Embryonic facial prominence (tissue), 1 donor: ENCODE data around the gene PPP5C.
"Not testable (repeated sequence)": the region's sequence is repeated elsewhere in the genome, so short reads cannot be mapped to it uniquely, and the experiment has no call there.

Source experiments
- DNase-seq: peaks from one replicate; pipeline ENCODE4 v3.0.0-alpha.2; 2016; ENCODE audit errors: extremely low spot score

The PPP5C gene, protein sequence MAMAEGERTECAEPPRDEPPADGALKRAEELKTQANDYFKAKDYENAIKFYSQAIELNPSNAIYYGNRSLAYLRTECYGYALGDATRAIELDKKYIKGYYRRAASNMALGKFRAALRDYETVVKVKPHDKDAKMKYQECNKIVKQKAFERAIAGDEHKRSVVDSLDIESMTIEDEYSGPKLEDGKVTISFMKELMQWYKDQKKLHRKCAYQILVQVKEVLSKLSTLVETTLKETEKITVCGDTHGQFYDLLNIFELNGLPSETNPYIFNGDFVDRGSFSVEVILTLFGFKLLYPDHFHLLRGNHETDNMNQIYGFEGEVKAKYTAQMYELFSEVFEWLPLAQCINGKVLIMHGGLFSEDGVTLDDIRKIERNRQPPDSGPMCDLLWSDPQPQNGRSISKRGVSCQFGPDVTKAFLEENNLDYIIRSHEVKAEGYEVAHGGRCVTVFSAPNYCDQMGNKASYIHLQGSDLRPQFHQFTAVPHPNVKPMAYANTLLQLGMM

DNA sequence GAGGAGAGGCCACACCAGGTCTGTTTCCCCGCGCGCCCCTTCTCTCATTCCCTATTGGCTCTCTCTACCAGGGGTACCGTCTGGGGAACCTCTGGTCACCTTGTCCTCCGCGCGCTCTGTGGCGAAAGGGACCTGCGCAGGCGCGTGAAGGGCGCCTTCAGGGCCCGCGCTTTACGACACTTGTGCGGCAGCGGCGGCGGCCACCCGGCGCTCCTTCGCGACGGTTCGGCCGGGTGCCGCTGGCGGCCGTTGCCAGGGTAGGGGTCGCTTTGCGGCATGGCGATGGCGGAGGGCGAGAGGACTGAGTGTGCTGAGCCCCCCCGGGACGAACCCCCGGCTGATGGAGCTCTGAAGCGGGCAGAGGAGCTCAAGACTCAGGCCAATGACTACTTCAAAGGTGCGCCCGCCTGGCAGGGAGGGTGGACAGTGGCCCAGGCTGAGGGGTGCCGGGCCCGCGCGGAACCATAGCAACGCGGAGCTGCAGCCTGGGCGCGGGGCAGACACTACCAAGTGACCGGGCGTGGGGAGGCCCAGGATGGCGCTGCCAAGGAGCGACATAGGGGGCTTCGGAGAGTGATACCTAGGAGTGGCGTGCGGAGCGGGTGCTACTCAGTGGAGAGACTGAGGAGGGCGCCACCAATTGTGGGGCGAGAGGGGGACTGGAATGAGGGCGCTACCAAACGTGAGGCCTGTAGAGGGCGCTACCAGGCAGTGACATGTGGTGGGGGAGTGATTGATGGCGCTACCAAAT lies at the start of gene PPP5C:
Gene PPP5C, plus strand, starts transcription at position 267 of the 751 bp plus-strand sequence. Its CDS starts 10 bp downstream, at position 277.
- DNase-seq: peak; percentile 84

DNA sequence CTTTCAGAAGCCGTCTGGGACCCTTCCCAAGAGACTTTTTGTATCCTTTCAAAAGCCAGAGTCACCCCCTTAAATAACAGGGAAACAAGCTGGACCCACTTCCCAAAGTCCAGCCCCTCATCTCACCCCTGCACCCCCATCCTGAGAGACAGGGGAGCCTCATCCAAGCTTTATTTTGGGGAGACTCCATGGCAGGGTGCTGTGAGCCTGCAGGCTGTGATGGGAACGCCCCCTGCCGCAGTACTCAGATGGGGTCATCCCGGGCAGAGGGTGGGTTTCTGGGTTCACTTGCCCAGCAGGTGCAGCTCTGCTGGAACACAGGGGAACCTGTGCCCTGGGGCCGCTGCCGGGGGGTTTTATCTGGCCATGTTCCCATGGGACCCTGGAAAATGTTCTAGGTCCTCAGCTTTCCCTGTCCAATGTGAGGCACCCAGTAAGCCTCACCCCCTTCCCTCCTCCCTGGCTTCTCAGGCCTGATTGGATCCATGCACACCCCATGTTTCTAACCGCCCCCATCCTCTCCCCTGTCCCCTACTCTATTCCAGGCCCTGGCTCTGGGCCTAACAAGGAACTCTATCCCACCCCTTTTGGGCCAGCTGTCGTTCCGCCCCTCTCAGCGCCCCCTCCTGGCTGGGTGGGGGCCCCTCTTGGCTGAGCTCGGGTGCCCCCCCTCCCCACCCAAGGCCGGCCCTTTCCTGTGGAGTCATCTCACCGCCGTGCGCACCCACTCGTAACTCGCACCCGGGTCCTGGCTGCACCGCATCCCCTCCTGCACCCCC lies 49.0 kb upstream of the PPP5C start:
- DNase-seq: peak; percentile 61

DNA sequence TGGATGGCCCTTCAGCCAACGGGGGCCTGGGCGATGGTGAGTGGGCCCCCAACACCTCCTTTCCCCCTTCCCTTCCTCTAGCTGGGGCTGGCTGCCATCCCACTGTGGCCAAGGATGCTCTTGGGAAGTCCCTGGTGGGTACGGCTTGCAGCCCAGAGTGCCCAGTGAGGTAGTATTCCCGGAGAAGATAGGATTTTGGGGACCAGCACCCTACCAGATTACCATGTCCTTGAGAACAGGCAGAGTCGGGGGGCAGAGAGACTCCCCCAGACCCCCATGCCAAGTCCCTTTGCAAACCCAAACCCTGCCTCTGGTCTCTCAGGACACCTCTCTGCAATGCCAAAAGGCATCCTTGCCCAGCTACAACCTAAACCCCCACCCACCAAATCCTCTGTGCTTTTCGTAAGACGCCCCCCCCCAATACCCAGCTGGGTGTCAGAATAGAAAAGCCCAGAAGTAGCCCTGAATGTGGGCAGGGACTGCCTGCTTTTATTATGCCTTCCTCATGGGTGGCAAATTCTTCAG lies 48.3 kb upstream of the PPP5C start:
- DNase-seq: no peak

DNA sequence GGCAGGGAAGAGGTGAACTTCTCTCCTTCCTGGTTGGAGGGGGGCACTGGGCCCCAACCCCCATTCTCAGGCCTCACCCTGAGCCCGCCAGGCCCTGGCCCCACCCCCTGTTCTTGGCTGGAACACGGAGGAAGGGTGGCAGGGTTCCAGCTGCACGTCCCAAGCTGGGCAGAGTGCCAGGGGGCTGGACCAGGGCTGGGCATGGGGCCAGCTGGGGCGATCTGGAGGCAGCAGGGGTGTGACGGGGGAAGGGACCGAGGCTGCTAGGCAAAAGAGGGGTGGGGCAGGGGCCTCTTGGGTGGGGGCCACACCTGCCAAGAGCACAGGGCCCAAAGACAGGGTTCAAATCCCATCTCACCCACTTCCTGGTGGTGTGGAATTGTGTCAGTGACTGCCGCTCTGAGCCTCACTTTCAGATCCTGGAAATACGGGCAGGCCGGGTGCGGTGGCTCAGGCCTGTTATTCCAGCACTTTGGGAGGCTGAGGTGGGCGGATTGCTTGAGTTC lies 47.8 kb upstream of the PPP5C start:
- peak; percentile 87 for DNase-seq

DNA sequence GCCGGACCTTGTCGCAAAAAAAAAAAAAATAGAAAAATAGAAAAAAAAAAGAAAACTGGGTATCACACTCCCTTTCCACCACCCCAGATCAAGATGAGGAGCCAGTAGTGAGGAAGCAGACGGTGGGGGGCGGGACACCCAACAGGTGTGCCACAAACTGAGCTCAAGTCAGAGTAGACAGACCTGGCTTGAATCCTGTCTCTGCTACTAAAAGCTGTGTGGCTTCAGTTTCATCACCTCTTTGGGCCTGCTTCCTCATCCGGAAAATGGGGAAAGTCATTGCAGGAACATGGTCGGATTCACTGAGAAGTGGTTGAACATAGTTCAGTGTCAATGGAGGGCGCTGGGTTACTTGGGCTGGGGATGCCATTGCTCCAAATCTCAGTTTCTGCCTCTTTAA lies 47.2 kb upstream of the PPP5C start:
- no peak for DNase-seq

DNA sequence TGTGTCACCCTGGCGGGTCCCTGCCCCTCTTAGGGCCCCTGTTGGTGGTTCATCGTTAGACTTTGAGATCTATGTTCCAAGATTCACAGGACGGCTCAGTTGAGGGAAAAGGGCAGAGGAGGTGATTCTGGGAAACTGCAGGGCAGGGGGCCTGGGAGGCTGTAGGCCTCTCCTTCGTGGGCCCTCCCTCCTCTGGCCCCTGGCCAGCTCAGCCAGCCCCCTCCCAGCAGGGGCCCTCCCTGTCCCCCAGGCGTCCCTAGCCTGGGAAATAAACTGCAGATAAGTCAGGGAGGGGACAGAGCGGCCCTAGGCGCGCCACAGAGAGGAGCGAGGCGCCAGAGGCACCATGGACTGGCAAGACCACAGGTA lies 43.6 kb upstream of the PPP5C start:
- no peak for DNase-seq

DNA sequence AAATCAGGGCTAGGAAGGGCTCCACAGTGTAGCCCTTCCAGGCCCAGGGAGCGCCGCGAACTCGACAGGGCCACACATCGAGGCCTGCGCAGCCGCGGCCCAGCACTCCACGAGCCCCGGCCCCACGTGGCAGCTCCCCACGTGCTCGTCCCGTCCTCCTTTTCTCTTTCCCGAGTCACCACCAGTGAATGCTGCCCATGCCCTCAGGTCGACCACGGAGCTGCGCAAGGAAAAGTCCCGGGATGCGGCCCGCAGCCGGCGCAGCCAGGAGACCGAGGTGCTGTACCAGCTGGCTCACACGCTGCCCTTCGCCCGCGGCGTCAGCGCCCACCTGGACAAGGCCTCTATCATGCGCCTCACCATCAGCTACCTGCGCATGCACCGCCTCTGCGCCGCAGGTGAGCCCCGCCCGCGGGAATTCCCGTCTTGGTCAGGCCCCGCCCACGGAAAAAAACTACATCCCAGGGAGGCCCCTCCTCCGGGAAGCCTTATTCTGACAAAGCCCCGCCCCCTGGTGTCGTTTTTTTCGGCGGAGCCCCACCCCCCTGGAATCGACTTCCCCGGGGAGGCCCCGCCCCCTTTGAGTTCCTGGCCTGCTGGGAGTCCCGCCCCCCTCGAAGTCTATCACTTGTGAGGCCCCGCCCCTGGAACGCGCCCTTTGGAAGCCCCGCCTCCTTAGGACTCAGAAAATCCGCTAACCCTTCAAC lies 43.0 kb upstream of the PPP5C start:
- peak; percentile 22 for DNase-seq

DNA sequence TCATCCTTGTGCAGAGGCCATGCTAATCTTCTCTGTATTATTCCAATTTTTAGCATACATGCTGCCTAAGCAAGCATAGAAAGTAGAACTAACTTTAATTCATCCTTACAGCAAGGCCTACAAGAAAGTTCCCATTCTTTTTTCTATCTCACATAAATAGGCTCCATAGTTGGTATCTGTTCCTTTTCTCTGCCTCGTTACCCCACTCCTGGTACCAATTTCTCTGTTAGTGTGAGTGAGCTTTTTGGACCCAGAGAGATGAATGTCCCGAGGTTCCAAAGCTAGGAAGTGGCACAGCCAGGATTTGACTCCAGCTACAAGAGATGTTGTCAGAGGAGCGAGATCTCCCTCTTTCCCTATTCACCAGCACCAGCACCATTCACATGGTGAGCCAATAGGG lies 40.4 kb upstream of the PPP5C start:
- no peak for DNase-seq

DNA sequence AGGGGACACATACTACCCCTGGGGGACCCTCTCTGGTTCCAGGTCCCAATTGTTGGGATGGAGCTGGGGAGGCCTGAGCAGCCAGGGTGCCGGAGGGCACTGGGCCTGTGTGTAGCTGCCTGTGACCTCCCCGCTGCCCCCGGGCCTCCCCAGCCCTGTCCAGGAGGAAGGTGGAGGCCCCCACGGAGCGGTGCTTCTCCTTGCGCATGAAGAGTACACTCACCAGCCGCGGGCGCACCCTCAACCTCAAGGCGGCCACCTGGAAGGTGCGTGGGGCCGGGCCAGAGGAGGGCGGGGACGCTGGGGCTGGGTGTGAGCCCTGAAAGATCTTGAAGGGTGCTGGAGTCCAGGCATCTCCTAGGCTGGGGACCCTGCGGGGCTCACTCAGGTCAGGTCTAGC lies 38.4 kb upstream of the PPP5C start:
- DNase-seq: no peak

DNA sequence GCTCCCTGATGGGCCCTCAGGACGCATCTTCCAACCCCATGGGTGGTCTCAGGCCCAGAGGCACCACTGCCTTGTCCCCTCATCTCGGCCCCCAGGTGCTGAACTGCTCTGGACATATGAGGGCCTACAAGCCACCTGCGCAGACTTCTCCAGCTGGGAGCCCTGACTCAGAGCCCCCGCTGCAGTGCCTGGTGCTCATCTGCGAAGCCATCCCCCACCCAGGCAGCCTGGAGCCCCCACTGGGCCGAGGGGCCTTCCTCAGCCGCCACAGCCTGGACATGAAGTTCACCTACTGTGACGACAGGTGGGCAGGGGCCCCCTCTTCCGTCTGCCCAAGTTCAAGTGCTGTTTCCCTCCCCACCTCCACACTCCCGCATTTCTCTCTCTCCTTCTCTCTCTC lies 37.8 kb upstream of the PPP5C start:
- no peak for DNase-seq

DNA sequence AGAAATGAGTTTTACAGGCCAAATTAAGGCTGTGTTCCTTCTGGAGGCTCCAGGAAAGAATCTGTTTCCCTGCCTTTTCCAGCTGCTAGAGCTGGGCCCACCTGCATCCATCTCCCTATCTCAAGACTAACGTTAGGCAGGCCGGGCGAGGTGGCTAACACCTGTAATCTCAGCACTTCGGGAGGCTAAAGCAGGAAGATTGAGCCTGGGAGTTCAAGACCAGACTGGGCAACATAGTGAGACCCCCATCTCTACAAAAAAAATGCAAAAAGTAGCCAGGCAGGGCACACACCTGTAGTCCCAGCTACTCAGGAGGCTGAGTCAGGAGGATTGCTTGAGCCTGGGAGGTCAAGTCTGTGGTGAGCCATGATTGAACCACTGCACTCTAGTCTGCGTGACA lies 35.4 kb upstream of the PPP5C start:
- DNase-seq: no peak

DNA sequence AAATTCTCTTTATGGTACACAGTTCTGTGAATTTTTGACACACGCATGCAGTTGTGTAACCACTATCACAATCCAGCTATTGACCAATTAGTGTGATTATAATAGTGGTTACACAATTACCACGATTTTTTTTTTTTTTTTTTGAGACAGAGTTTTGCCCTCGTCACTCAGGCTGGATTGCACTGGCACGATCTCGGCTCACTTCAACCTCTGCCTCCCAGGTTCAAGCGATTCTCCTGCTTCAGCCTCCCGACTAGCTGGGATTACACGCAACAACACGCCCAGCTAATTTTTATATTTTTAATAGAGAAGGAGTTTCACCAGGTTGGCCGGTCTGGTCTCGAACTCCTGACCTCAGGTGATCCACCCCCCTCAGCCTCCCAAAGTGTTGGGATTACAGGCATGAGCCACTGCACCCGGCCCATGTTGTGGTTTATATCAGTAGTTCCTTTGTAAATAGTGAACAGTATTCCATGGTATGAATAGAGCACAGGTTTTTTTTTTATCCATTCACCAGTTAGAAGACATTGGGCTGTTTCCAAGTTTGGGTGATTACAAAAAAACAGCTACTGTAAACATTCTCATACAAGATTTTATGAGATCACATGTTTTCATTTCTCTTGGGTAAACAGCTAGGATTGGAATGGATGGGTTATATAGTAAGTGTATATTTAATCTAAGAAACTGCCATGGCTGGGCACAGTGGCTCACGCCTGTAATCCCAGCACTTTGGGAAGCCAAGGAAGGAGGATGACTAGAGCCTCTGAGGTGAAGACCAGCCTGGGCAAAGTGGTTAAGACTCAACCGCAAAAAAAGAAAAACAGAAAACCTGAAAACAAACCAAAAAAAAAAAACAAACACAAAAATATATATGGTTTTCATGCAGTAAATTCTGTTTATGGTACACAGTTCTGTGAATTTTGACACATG lies 33.1 kb upstream of the PPP5C start:
- DNase-seq: not testable (repeated sequence)

DNA sequence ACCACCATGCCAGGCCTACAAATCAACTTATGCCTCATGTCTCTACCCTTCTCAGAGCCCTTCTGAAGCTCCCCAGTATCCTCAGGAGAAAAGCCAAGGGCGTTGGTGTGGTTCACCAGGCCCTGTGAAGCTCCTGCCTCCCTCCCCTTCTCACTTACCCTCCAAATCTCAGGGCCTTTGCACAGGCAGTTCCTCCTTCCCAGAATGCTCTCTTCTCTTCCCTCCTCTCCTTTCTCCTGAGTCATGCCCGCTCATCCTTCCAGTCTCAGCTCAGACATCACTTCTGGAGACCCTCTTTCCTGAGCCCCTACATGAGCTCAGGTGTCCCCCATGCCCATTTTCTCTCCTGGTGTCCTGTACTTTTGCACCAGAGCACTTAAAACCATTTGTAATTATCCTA lies 29.5 kb upstream of the PPP5C start:
- no peak for DNase-seq

DNA sequence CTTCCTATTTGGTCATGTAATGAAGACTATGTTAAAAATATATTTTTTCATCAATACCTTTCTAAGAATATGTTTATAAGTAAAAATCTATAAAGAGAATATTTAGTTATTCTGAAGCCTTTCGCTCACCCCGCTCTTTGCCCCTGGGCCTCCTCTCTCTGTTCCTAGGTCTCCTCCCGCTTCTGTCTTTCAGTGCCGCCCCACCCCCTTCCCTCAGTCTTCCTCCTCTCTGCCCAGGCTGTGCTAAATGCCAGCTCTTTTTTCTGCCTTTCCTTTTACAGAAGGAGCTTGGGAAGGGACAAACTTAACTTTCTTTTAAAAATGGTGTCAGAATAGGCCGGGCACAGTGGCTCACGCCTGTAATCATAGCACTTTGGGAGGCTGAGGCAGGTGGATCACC lies 27.3 kb upstream of the PPP5C start:
- DNase-seq: no peak

DNA sequence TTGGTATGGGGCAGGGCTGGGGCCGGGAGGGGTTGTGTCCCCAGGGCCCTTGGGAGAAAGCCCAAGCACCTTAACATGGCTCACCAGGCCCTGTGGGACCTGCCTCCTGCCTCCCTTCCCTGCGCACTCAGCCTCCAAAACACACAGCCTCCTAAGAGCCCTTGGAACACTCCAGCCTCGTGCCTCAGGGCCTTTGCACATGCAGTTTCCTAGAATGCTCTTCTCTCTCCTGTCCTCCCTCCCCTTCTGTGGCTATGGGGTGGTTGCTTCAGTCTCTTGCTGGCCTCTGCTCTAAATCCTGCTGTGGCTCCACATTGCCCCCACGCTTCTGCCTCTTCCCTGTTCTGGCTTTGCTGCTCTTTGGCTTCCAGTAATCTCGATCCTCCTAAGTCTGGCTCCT lies 26.3 kb upstream of the PPP5C start:
- DNase-seq: no peak

DNA sequence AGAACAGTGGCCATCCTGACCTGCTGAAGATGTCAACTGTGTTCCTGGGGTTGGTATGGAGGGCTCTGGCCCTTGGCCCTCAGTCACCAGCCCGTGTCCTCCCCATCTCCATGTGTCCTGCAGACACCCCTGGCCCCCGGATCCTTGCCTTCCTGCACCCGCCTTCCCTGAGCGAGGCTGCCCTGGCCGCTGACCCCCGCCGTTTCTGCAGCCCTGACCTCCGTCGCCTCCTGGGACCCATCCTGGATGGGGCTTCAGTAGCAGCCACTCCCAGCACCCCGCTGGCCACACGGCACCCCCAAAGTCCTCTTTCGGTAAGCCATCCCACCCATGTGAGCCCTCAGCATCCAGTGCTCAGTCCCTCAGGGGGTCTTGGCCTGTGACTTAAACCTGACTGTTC lies 25.2 kb upstream of the PPP5C start:
- DNase-seq: no peak

DNA sequence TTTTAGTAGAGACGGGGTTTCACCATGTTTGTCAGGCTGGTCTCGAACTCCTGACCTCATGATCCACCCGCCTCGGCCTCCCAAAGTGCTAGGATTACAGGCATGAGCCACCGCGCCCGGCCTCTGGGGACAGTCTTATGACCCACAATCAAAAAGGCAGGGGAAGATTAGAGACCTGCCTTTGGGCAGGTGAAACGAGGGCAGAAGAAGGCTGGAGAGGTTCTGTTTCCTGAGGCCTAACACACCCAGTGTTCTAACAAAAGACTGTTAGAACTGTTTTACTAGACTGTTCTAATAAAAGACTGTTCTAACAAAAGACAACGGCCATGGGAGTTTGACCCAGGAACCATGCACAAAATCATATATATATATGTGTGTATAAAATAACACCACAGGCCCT lies 23.7 kb upstream of the PPP5C start:
- DNase-seq: not testable (repeated sequence)

DNA sequence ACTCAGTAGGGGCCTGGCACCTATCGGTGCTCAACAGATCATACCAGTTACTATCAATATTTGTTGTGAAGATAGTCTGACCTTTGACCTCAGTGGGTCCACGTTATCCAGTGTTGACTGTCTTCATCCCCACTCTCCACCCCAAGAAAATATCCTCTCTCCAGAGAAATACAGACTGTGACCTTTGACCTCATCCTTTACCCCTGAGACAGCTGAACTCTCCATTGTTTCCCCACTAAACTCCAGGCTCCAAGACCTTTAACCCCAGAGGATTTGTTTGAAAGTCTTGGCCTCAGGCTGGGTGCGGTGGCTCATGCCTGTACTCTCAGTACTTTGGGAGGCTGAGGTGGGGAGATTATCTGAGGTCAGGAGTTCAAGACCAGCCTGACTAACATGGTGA lies 22.6 kb upstream of the PPP5C start:
- no peak for DNase-seq

DNA sequence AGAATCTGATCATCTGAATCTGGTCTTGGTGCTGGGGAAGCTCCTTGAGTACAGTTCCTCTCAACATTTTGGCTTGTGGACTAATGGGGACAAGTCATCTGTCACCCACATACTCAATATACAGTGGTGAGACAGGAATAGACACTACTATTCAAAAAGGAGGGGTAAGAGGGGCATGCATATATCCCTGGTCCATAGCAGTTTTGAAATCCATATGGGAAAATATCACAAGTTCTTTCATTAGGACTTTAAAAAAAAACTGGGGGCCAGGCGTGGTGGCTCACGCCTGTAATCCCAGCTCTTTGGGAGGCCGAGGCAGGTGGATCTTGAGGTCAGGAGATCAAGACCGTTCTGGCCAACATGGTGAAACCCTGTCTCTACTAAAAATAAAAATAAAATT lies 20.3 kb upstream of the PPP5C start:
- DNase-seq: no peak

DNA sequence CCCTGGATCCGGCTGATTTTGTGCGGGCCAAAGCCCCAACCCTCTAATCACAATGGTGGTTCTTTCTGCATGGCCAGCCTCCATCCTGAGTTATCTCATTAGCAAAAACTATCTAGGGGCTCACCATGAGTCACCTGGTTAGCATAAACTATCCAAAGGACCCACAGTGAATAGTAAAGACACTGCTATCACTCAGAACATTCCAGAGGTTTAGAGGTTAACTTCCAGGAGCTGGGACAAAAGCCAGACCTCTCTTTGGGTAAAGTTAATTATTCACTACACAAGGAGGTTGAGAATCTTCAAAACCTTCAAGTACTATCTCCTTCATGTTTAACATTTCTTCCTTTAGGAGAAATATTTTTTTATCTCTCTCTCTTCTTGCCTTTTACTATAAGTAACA lies 18.8 kb upstream of the PPP5C start:
- DNase-seq: no peak
